Esophagus (tissue), 2 donors: ENCODE data around the gene UNC93B1. TPM values are rescaled to one million over a fixed set of nuclear protein-coding genes. Genes with fewer than 3 reads are reported as not detected.

Source experiments
- H3K27ac ChIP-seq, 2 donors: one replicate each; pipeline ENCODE4 v1.5.1; 2013; ENCODE audit warnings: low read depth in 2 of 2, mild to moderate bottlenecking in 2 of 2, inconsistent platforms in 1 of 2, low read length in 1 of 2, moderate library complexity in 1 of 2
- H3K27me3 ChIP-seq, 2 donors: one replicate each; pipeline ENCODE4 v1.6.1; 2013; ENCODE audit warnings: low read length in 2 of 2, control low read depth in 1 of 2, mild to moderate bottlenecking in 1 of 2; ENCODE audit not compliant: insufficient read depth in 2 of 2, control insufficient read depth in 1 of 2
- H3K36me3 ChIP-seq, 2 donors: one replicate each; pipeline ENCODE4 v1.6.1; 2013; ENCODE audit warnings: low read length in 1 of 2; ENCODE audit not compliant: control insufficient read depth in 2 of 2, insufficient read depth in 2 of 2
- H3K4me1 ChIP-seq, 2 donors: one replicate each; pipeline ENCODE4 v1.6.1; 2013; ENCODE audit warnings: low read length in 1 of 2; ENCODE audit not compliant: control insufficient read depth in 2 of 2, insufficient read depth in 2 of 2
- H3K4me3 ChIP-seq, 2 donors: one replicate each; pipeline ENCODE4 v1.5.1; 2013; ENCODE audit warnings: low read length in 2 of 2, mild to moderate bottlenecking in 2 of 2, low read depth in 1 of 2, moderate library complexity in 1 of 2
- H3K9me3 ChIP-seq, 2 donors: one replicate each; pipeline ENCODE4 v1.6.1; 2013; ENCODE audit warnings: mild to moderate bottlenecking in 2 of 2, low read depth in 1 of 2, low read length in 1 of 2, moderate library complexity in 1 of 2; ENCODE audit not compliant: control insufficient read depth in 2 of 2, insufficient read depth in 1 of 2
- WGBS, 2 donors: extraction: QIAGEN DNeasy Blood & Tissue Kit; methylation state at CpG; one replicate each; pipeline ENCODE4 v1.1.7; 2013; 5-methylcytosine and 5-hydroxymethylcytosine counted together
- polyA plus RNA-seq, 2 donors: library from polyadenylated mRNA; stranded (reverse); fragments of 200-250 nt; gene quantifications; one replicate each; pipeline ENCODE4 v1.2.3, GENCODE V29; 2013
- donor health status: healthy with polysubstance abuse.
- donor health status: Bipolar disorder and iron deficiency.

UNC93B1 gene
- polyA plus RNA-seq, 2 donors = 20.5 to 24.4 TPM

DNA sequence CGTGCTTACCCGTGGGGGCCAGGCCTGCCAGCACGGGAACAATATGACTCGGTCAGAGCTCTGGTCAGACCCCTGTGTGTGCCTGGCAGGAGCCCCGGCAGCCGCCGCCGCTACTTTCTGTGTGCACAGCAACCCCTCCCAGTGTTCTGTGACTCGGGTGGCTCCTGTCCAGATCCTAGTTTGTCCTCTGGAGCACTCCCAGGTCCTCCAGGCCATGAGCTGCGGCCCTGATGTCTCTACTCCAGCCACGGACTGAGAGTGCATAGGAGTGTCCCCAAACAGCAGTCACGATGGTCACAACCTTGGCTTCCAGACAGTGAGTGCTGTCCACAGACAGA lies 29.8 kb upstream of the UNC93B1 start:
- no peak overlapping the region for H3K4me3 ChIP-seq
- no peaks in the 10 kb centered on the region for H3K9me3 ChIP-seq
- 82 to 83% methylated on average over 12 of the region's 12 CpGs for WGBS, 2 donors
- H3K36me3 ChIP-seq = peaks cover 0 to 24% of the 10 kb centered on the region in 2 donors
- H3K27me3 ChIP-seq = no peaks in the 10 kb centered on the region
- peaks cover 7 to 26% of the 10 kb centered on the region in 2 donors for H3K4me1 ChIP-seq
- H3K27ac ChIP-seq = no peak overlapping the region

DNA sequence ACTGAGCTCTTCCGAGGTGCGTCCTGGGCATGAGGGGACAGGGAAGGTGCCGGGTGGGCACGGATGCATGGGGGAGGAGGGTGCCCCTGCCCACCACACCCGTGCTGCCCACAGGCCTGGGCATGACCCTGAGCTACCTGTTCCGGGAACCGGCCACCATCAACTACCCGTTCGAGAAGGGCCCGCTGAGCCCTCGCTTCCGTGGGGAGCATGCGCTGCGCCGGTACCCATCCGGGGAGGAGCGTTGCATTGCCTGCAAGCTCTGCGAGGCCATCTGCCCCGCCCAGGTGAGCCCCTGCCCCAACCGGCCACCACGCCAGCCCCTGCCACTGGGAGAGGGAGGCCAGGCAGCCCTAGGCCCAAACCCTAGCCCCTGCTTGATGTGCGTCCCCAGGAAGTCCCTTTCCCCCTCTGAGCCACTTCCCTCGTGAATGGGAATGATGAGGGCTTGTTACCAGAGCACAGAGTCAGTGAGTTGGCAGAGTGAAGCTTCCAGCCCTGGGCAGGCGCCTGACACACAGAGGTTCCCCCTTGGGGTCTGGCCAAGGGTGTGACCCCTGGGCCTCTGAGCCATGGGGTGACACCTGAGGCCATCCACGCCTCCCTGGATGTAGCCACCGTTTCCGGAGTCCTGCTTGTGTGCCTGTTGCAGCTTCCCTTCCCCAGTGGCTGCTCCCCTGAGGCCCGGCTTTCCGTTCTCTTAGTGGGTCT lies 29.3 kb upstream of the UNC93B1 start:
- H3K36me3 ChIP-seq = peaks cover 0 to 24% of the 10 kb centered on the region in 2 donors
- H3K4me3 ChIP-seq = no peak overlapping the region
- no peaks in the 10 kb centered on the region for H3K27me3 ChIP-seq
- WGBS, 2 donors = 89 to 91% methylated on average over 27 to 29 of the region's 29 CpGs
- H3K4me1 ChIP-seq = peaks cover 7 to 21% of the 10 kb centered on the region in 2 donors
- no peaks in the 10 kb centered on the region for H3K9me3 ChIP-seq
- no peak overlapping the region for H3K27ac ChIP-seq

- no peak overlapping the region for H3K27ac ChIP-seq
- no peaks in the 10 kb centered on the region for H3K9me3 ChIP-seq
- H3K4me3 ChIP-seq = no peak overlapping the region
- H3K4me1 ChIP-seq = peaks cover 7 to 19% of the 10 kb centered on the region in 2 donors
- peaks cover 0 to 28% of the 10 kb centered on the region in 2 donors for H3K36me3 ChIP-seq
- H3K27me3 ChIP-seq = no peaks in the 10 kb centered on the region
- WGBS, 2 donors = 70 to 72% methylated on average over 9 of the region's 9 CpGs
These were observed 28.1 kb upstream of the UNC93B1 start for GRCh38 chr11:68032003-68032402.

DNA sequence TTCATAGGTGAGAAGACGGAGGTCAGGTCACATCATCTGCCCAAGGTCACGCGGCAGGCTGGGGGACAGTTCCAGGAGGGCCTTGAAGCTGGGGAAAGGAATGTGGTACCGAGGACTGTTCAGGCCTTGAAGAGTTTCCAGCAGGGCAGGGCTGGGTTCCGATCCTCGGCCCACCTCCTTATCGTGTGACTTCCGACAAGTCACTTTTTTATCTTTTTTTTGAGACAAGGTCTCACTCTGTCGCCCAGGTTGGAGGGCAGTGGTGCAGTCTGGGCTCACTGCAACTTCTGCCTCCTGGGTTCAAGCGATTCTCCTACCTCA lies 27.2 kb upstream of the UNC93B1 start:
- 10 to 12% methylated on average over 10 of the region's 10 CpGs for WGBS, 2 donors
- peaks cover 7 to 13% of the 10 kb centered on the region in 2 donors for H3K4me1 ChIP-seq
- H3K36me3 ChIP-seq = peaks cover 0 to 21% of the 10 kb centered on the region in 2 donors
- peak overlapping the region; percentile 74 to 85 for H3K27ac ChIP-seq
- H3K4me3 ChIP-seq = peak overlapping the region; percentile 74 to 89
- no peaks in the 10 kb centered on the region for H3K9me3 ChIP-seq
- no peaks in the 10 kb centered on the region for H3K27me3 ChIP-seq

- WGBS, 2 donors = 0% methylated on average over 56 of the region's 56 CpGs
- no peaks in the 10 kb centered on the region for H3K9me3 ChIP-seq
- H3K27ac ChIP-seq = peak within 1 kb of the TSS; percentile 74 to 85
- peaks cover 7 to 13% of the 10 kb centered on the region in 2 donors for H3K4me1 ChIP-seq
- H3K4me3 ChIP-seq = peak within 1 kb of the TSS; percentile 74 to 89
- H3K27me3 ChIP-seq = no peaks in the 10 kb centered on the region
- peaks cover 0 to 20% of the 10 kb centered on the region in 2 donors for H3K36me3 ChIP-seq
These were observed 26.6 kb upstream of the UNC93B1 start, which contains the start of gene NDUFS8 for GRCh38 chr11:68030318-68031143. TSS of gene NDUFS8 (plus strand) at chr11:68030681. CDS start at chr11:68032152, 1,471 bp downstream.

DNA sequence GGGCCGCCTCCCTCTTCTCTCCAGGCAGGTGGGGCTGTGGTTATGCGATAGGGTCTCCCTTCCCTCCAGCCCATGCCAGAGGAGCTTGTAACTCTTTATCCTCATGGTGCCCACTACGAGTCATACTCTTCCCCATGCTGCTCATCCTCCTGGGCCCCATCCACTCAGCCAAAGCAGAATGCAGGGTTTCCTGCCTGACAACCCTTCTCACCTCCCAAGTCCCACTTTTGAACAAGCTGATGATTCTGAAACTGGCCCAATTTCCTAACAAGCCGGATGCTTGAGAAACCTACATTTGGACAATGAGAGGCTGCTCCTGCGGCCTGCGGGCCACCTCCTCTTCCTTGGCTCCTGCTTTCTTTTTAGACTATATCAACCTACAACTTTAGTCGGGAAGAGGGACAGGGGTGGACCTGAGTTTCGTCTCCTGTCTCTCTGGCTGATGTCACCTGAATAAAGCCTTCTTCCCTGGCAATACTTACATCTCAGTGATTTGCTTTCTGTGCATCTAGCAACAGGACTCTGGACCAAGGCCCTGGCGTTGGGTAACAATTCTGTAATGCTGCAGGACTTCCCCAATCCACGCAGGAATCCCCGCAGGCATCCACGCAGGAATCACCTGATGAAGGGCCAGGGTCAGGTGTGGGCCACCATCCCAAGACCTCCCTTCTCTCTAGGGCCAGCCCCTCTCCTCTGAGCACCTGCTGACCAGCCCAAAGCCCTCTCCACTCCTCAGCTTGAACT lies 25.1 kb upstream of the UNC93B1 start:
- Histone ChIP-seq H3K9me3 (no peaks in the 10 kb centered on the region), H3K4me1 (peaks cover 7 to 13% of the 10 kb centered on the region in 2 donors), H3K36me3 (peaks cover 0 to 17% of the 10 kb centered on the region in 2 donors), H3K27me3 (no peaks in the 10 kb centered on the region), H3K4me3 (no peak overlapping the region), H3K27ac (no peak overlapping the region)
- 78 to 88% methylated on average over 12 of the region's 12 CpGs for WGBS, 2 donors

- H3K27ac ChIP-seq = no peak overlapping the region
- no peaks in the 10 kb centered on the region for H3K9me3 ChIP-seq
- no peaks in the 10 kb centered on the region for H3K27me3 ChIP-seq
- H3K4me1 ChIP-seq = peaks cover 7 to 9% of the 10 kb centered on the region in 2 donors
- H3K4me3 ChIP-seq = no peak overlapping the region
- H3K36me3 ChIP-seq = peaks cover 0 to 4% of the 10 kb centered on the region in 2 donors
- 91 to 96% methylated on average over 21 of the region's 21 CpGs for WGBS, 2 donors
These were observed 23.8 kb upstream of the UNC93B1 start for GRCh38 chr11:68027667-68028066.

- no peak overlapping the region for H3K4me3 ChIP-seq
- 84% methylated on average over 18 of the region's 18 CpGs for WGBS, 2 donors
- peaks cover 0 to 4% of the 10 kb centered on the region in 2 donors for H3K36me3 ChIP-seq
These were observed 22.7 kb upstream of the UNC93B1 start for GRCh38 chr11:68026391-68027105.

GRCh38 chr11:68025047-68025446 lies 21.1 kb upstream of the UNC93B1 start:
- Histone ChIP-seq H3K9me3 (no peaks in the 10 kb centered on the region), H3K27me3 (no peaks in the 10 kb centered on the region), H3K36me3 (peaks cover 0 to 4% of the 10 kb centered on the region in 2 donors), H3K4me1 (peaks cover 5 to 10% of the 10 kb centered on the region in 2 donors), H3K4me3 (no peak overlapping the region), H3K27ac (no peak overlapping the region)
- 71 to 73% methylated on average over 5 of the region's 5 CpGs for WGBS, 2 donors

More at GRCh38 chr11:68026391-68027105, 22.7 kb upstream of the UNC93B1 start:
- Histone ChIP-seq H3K4me1 (peaks cover 6% of the 10 kb centered on the region in 2 donors), H3K9me3 (no peaks in the 10 kb centered on the region), H3K27ac (no peak overlapping the region), H3K27me3 (no peaks in the 10 kb centered on the region)
